Stomach (tissue), 9 donors: Measurements from ENCODE around the gene PCDHGA1. TPM values are rescaled to one million over a fixed set of nuclear protein-coding genes. Genes with fewer than 3 reads are reported as not detected.
"Not testable (repeated sequence)": the region's sequence is repeated elsewhere in the genome, so short reads cannot be mapped to it uniquely, and the experiment has no call there.

Experiments
- DNase-seq, 2 donors: peaks; one replicate each; pipeline versions ENCODE4 v3.0.0 to v3.0.0-alpha.2; 2013 to 2019
- H3K27ac ChIP-seq, 5 donors: fragments of 200-600 bp in 4 of 5; sonication (generic) in 4 of 5; one replicate each; pipeline ENCODE4 v1.5.1; 2013 to 2019; ENCODE audit warnings: mild to moderate bottlenecking in 1 of 5, moderate library complexity in 1 of 5
- H3K27me3 ChIP-seq, 3 donors: fragments of 200-600 bp; sonication (generic); one replicate each; pipeline ENCODE4 v1.5.1; 2017 to 2019; ENCODE audit warnings: mixed run types in 1 of 3
- H3K36me3 ChIP-seq, 4 donors: fragments of 200-600 bp; sonication (generic); 1 replicate in 3 of 4; 2 replicates in 1 of 4; pipeline ENCODE4 v1.5.1; 2016 to 2019
- H3K4me1 ChIP-seq, 4 donors: fragments of 200-600 bp; sonication (generic); one replicate each; pipeline ENCODE4 v1.5.1; 2016 to 2019
- H3K4me3 ChIP-seq, 4 donors: fragments of 200-600 bp; sonication (generic) in 3 of 4; one replicate each; pipeline ENCODE4 v1.5.1; 2016 to 2019; ENCODE audit warnings: mild to moderate bottlenecking in 1 of 4
- H3K9me3 ChIP-seq, 4 donors: fragments of 200-600 bp; sonication (generic); one replicate each; pipeline ENCODE4 v1.5.1; 2016 to 2019
- EP300 ChIP-seq: sonication (generic); formaldehyde crosslinking; IDR thresholded peaks from one replicate; pipeline ENCODE4 v1.6.1; 2017; ENCODE audit warnings: antibody characterized with exemption
- POLR2A ChIP-seq, 4 donors: fragments of 450-650 bp; IDR thresholded peaks; one replicate each; pipeline ENCODE4 v1.6.1; 2016; ENCODE audit warnings: antibody characterized with exemption in 4 of 4, control low read depth in 2 of 4, mild to moderate bottlenecking in 1 of 4, moderate library complexity in 1 of 4
- POLR2AphosphoS5 ChIP-seq, 3 donors: sonication (generic); formaldehyde crosslinking; IDR thresholded peaks; one replicate each; pipeline ENCODE4 v1.6.1; 2016; ENCODE audit warnings: antibody characterized with exemption in 3 of 3
- WGBS, 5 donors: extraction: QIAGEN DNeasy Blood & Tissue Kit in 3 of 5; methylation state at CpG; one replicate each; pipeline versions ENCODE4 v1.1.5 to v1.1.7; 2013 to 2018; 5-methylcytosine and 5-hydroxymethylcytosine counted together
- intact Hi-C: fragments of 100-400 bp; cut with DNase I; formaldehyde crosslinking; loops from one replicate; pipeline ENCODE4 v1.15.1; 2023; ENCODE audit warnings: low total_unique reads
- polyA plus RNA-seq, 3 donors: library from polyadenylated mRNA; stranded (reverse); fragments of 200-250 nt; gene quantifications; one replicate each; pipeline ENCODE4 v1.2.3, GENCODE V29; 2013
- total RNA-seq, 5 donors: library from RNA; depleted of rRNA; stranded (reverse); fragments of >200 nt; gene quantifications; one replicate each; pipeline versions ENCODE4 v1.1.0 to v1.2.3, GENCODE V29; 2014 to 2016
- TF ChIP-seq, protein P1 (sequence below), 7 experiments: fragments of 450-650 bp in 4 of 7; fragments of 200-600 bp in 3 of 7; sonication (generic) in 3 of 7; IDR thresholded peaks; one replicate each; pipeline ENCODE4 v1.5.1; 2016 to 2019; ENCODE audit warnings: antibody characterized with exemption in 7 of 7, control low read depth in 2 of 7, mild to moderate bottlenecking in 1 of 7
- donor health status: healthy with polysubstance abuse.
- donor health status: Bipolar disorder and iron deficiency.
- donor health status: healthy.

PCDHGA1 gene
- total and polyA plus RNA-seq, 8 donors = 0.13 to 0.18 TPM; not detected in 6

DNA sequence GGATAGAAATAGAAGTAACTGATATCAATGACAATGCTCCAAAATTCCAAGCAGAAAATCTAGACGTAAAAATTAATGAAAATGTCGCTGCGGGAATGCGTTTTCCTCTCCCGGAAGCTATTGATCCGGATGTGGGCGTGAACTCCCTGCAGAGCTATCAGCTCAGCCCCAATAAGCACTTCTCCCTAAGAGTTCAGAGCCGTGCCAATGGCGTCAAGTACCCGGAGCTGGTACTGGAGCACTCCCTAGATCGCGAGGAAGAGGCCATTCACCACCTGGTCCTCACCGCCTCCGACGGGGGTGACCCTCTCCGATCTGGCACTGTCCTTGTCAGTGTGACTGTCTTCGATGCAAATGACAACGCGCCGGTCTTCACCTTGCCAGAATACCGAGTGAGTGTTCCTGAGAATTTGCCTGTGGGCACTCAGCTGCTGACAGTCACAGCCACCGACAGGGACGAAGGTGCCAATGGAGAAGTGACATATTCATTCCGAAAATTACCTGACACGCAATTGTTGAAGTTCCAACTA is 83.3 kb downstream of the PCDHGA1 start:
- no peak for DNase-seq
- WGBS, 5 donors = 8 to 19% (median 14%) methylated on average over 24 to 25 of the region's 25 CpGs
- intact Hi-C loops = loop anchor here (10.0 kb wide), 1 partner anchor 111 kb away; no protein-coding TSS in a partner anchor
- peaks cover 0 to 14% (median 8%) of the 10 kb centered on the region in 4 donors for H3K36me3 ChIP-seq
- TF ChIP-seq, protein P1, sequence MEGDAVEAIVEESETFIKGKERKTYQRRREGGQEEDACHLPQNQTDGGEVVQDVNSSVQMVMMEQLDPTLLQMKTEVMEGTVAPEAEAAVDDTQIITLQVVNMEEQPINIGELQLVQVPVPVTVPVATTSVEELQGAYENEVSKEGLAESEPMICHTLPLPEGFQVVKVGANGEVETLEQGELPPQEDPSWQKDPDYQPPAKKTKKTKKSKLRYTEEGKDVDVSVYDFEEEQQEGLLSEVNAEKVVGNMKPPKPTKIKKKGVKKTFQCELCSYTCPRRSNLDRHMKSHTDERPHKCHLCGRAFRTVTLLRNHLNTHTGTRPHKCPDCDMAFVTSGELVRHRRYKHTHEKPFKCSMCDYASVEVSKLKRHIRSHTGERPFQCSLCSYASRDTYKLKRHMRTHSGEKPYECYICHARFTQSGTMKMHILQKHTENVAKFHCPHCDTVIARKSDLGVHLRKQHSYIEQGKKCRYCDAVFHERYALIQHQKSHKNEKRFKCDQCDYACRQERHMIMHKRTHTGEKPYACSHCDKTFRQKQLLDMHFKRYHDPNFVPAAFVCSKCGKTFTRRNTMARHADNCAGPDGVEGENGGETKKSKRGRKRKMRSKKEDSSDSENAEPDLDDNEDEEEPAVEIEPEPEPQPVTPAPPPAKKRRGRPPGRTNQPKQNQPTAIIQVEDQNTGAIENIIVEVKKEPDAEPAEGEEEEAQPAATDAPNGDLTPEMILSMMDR (IDR thresholded peaks at IDR 0.05) = no peak
- TF ChIP-seq POLR2A (IDR thresholded peaks at IDR 0.05) (no peak), POLR2AphosphoS5 (IDR thresholded peaks at IDR 0.05) (no peak), EP300 (no peak)
- H3K4me3 ChIP-seq = peak overlapping the region; percentile 27 to 48 (median 39)
- H3K4me1 ChIP-seq = peaks cover 0 to 25% (median 7%) of the 10 kb centered on the region in 4 donors
- peaks cover 47 to 99% (median 89%) of the 10 kb centered on the region in 4 donors for H3K9me3 ChIP-seq
- peaks cover 0 to 81% (median 28%) of the 10 kb centered on the region in 3 donors for H3K27me3 ChIP-seq
- no peak overlapping the region for H3K27ac ChIP-seq

DNA sequence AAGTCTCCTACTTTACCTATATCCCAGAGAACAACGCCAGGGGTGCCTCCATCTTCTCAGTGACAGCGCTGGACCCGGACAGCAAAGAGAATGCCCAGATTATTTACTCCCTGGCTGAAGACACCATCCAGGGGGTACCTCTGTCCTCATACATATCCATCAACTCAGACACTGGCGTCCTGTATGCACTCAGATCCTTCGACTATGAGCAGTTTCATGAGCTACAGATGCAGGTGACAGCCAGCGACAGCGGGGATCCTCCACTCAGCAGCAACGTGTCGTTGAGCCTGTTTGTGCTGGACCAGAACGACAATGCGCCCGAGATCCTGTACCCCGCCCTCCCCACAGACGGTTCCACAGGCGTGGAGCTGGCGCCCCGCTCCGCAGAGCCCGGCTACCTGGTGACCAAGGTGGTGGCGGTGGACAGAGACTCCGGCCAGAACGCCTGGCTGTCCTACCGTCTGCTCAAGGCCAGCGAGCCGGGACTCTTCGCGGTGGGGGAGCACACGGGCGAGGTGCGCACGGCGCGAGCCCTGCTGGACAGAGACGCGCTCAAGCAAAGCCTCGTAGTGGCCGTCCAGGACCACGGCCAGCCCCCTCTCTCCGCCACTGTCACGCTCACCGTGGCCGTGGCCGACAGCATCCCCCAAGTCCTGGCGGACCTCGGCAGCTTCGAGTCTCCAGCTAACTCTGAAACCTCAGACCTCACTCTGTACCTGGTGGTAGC is 84.4 kb downstream of the PCDHGA1 start:
- not testable (repeated sequence) for H3K4me3 ChIP-seq, H3K27ac ChIP-seq, DNase-seq
- intact Hi-C loops = loop anchor here (10.0 kb wide), 1 partner anchor 110 kb away; no protein-coding TSS in a partner anchor
- Histone ChIP-seq H3K36me3 (peaks cover 0 to 20% (median 8%) of the 10 kb centered on the region in 4 donors), H3K27me3 (peaks cover 0 to 81% (median 27%) of the 10 kb centered on the region in 3 donors), H3K9me3 (peaks cover 47 to 99% (median 89%) of the 10 kb centered on the region in 4 donors), H3K4me1 (peaks cover 0 to 25% (median 9%) of the 10 kb centered on the region in 4 donors)
- WGBS, 5 donors = 27 to 40% (median 29%) methylated on average over 6 to 46 of the region's 46 CpGs

DNA sequence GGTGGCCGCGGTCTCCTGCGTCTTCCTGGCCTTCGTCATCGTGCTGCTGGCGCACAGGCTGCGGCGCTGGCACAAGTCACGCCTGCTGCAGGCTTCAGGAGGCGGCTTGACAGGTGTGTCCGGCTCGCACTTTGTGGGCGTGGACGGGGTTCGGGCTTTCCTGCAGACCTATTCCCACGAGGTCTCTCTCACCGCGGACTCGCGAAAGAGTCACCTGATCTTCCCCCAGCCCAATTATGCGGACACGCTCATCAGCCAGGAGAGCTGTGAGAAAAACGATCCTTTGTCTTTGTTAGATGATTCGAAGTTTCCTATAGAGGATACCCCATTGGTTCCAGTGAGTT is 84.9 kb downstream of the PCDHGA1 start:
- DNase-seq, H3K27ac ChIP-seq, H3K4me3 ChIP-seq: not testable (repeated sequence)
- Histone ChIP-seq H3K9me3 (peaks cover 48 to 99% (median 89%) of the 10 kb centered on the region in 4 donors), H3K36me3 (peaks cover 0 to 20% (median 8%) of the 10 kb centered on the region in 4 donors), H3K27me3 (peaks cover 0 to 81% (median 25%) of the 10 kb centered on the region in 3 donors), H3K4me1 (peaks cover 0 to 25% (median 9%) of the 10 kb centered on the region in 4 donors)
- WGBS, 5 donors = 20 to 27% (median 25%) methylated on average over 11 to 24 of the region's 24 CpGs
- intact Hi-C loops = loop anchor here (10.0 kb wide), 1 partner anchor 110 kb away; no protein-coding TSS in a partner anchor

DNA sequence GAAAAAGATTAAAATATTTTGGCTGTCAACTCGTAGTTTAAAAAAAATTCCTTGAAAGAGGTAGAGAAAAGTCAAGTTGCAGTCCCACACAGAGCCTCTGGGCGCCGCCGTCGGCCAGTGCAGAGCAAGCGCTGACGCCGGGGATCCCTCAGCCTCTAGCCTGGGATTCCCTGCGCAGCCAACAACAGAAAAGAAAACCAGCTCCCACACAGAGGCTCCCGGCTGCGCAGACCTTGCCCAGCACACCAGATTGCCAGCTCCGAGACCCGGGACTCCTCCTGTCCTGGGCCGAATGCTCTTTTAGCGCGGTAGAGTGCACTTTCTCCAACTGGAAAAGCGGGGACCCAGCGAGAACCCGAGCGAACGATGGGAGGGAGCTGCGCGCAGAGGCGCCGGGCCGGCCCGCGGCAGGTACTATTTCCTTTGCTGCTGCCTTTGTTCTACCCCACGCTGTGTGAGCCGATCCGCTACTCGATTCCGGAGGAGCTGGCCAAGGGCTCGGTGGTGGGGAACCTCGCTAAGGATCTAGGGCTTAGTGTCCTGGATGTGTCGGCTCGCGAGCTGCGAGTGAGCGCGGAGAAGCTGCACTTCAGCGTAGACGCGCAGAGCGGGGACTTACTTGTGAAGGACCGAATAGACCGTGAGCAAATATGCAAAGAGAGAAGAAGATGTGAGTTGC is 87.3 kb downstream of the PCDHGA1 start, which contains the start of gene PCDHGB7:
Gene PCDHGB7, plus strand, starts transcription at position 184 of the 679 bp plus-strand sequence. Its CDS starts 183 bp downstream, at position 367.
- H3K4me1 ChIP-seq = peaks cover 0 to 41% (median 9%) of the 10 kb centered on the region in 4 donors
- peaks cover 67 to 99% (median 94%) of the 10 kb centered on the region in 4 donors for H3K9me3 ChIP-seq
- peak within 1 kb of the TSS; percentile 31 to 49 (median 40) for H3K4me3 ChIP-seq
- peak; percentile 63 to 83 for DNase-seq
- intact Hi-C loops = loop anchor here (10.0 kb wide), 1 partner anchor 107 kb away; no protein-coding TSS in a partner anchor
- peaks cover 0 to 18% (median 2%) of the 10 kb centered on the region in 4 donors for H3K36me3 ChIP-seq
- TF ChIP-seq, protein P1 (IDR thresholded peaks at IDR 0.05) = peak in 5 of 7 experiments; percentile 8 to 52 (median 22)
- peak within 1 kb of the TSS in 2 of 5 donors; percentile 17 to 49 for H3K27ac ChIP-seq
- H3K27me3 ChIP-seq = peaks cover 0 to 85% (median 23%) of the 10 kb centered on the region in 3 donors
- WGBS, 5 donors = 7 to 15% (median 12%) methylated on average over 41 to 46 of the region's 47 CpGs
